Lung microvascular endothelial cell (primary cell): ENCODE measurements around the gene TENM3. TPM values are rescaled to one million over a fixed set of nuclear protein-coding genes. Genes with fewer than 3 reads are reported as not detected.

ENCODE experiments used
- DNase-seq, 2 donors: peaks; one replicate each; pipeline versions ENCODE4 v3.0.0 to v3.0.0-alpha.2; 2010; ENCODE audit warnings: low read depth in 2 of 2
- total RNA-seq: library from RNA; depleted of rRNA; stranded (reverse); fragments of >200 nt; gene quantifications from 2 replicates; pipeline ENCODE4 v1.2.1, GENCODE V29; 2014

Gene TENM3
- total RNA-seq, 1 donor from 2014 or later, result 45.4 TPM

- DNase-seq, result no peak
Observed at GRCh38 chr4:182504463-182504862, 261.3 kb downstream of the TENM3 start.

- no peak for DNase-seq
Observed at GRCh38 chr4:182507805-182508204, 264.6 kb downstream of the TENM3 start.

DNA sequence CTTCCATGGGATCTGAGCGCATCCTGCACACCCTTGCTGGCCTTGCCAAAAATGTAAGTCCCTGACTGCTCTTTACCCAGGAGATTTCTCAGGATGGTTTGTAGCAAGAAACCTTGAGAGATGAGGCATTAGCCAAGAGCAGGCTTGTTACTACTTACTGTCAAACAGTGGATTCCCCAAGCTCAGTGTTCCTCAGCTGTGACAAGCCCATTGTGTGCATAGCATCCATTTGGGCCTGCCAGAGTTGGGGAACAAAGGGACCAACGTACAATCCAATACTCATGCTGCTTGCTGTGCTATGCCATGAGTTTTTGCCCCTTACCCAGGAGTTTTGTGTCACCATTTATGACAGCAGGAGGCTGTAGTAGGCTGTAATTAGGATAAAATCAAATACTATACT, 267.6 kb downstream of the TENM3 start:
- no peak for DNase-seq

GRCh38 chr4:182513587-182514291, 270.5 kb downstream of the TENM3 start:
- DNase-seq, result no peak

- DNase-seq, result no peak
Observed at GRCh38 chr4:182518421-182518820, 275.2 kb downstream of the TENM3 start.

DNA sequence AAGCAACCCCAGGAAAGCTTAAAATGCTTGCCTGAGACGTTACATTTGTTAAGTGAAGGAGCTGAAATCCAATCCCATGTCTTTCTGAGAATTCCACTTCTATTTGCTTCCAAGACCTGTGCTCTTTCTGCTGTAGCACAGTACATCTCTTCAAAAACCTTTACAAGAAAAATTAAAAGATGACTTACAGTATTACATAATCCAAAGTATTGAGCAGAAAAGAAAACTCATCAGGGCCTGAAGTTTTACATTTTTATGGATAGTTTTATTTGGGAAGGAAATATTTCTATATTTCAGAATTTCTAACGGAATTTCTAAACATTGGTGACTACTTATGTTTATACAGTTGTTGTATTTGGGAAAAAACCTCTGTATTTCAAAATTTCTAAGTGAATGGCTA, 276.3 kb downstream of the TENM3 start:
- DNase-seq, result no peak

DNA sequence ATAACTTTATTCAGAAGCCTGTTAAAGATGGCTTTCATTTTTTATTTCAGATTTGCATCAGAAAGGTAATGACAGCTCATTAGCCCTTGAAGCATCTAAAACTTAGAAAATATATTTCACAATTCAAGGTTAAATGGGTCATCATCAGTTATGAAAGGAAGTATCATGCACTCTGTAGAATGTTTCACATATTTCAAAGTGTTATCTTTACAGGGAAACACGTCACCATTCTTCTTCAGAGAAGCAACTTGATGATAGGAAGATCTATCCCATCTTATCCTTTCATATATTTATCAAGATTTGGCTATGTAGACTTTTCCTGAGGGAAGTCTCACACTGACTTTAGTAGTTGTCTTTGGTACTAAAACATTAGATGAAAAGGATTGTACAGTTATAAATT, 277.8 kb downstream of the TENM3 start:
- no peak for DNase-seq

GRCh38 chr4:182528819-182529218, 285.6 kb downstream of the TENM3 start:
- no peak for DNase-seq

- DNase-seq, result no peak
Observed at GRCh38 chr4:182530451-182530850, 287.2 kb downstream of the TENM3 start.

DNA sequence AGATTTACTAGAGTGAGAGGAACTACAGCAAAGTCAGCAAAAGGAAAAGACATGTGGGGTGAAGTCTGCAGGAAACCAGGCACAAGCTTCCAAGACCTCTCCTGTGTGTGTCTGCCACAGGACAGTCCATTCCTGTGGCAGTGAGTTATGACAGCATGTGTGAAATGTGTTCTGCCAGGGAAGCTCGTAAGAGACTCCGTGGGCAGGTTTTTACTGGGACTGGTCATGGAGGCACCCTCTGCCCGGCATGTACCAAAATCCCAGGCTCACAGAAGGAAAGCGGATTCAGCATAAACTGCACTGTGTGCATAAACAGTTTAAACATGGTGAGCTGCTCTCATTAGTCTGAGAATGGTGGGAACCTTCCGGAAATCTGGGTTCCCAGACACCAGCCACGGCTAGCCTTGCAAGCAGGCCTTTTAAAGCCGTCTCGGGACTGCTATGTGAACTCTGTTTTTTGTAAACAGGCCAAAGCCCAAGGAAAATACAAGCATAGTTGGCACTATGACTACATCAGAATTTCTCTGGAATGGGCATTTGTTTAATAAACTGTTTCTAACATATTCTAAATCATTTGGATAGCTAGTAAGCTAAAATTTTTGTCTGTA, 288.5 kb downstream of the TENM3 start:
- peak in 1 of 2 donors; percentile 8 for DNase-seq

DNA sequence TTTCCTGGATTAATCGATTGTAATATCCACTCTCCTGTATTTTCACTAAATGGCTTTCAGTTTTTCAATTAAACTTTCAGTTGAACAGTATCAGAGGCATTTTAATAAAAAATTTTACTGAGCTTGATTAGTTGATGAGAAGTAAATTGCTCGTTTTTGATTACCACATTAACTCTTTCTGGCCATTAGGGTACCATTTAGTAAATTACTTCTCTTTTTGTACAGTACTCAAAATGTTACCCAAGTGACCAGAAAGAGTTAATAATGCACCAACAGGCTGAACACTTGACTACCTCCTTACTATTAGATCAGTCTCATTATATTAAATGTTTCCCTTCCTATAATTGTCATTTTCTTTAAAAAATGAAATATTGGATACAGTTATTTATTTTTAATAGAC, 289.2 kb downstream of the TENM3 start:
- no peak for DNase-seq

GRCh38 chr4:182533964-182534363, 290.8 kb downstream of the TENM3 start:
- peak in 1 of 2 donors; percentile 79 for DNase-seq

- no peak for DNase-seq
Observed at GRCh38 chr4:182536221-182536811, 293.1 kb downstream of the TENM3 start.

DNA sequence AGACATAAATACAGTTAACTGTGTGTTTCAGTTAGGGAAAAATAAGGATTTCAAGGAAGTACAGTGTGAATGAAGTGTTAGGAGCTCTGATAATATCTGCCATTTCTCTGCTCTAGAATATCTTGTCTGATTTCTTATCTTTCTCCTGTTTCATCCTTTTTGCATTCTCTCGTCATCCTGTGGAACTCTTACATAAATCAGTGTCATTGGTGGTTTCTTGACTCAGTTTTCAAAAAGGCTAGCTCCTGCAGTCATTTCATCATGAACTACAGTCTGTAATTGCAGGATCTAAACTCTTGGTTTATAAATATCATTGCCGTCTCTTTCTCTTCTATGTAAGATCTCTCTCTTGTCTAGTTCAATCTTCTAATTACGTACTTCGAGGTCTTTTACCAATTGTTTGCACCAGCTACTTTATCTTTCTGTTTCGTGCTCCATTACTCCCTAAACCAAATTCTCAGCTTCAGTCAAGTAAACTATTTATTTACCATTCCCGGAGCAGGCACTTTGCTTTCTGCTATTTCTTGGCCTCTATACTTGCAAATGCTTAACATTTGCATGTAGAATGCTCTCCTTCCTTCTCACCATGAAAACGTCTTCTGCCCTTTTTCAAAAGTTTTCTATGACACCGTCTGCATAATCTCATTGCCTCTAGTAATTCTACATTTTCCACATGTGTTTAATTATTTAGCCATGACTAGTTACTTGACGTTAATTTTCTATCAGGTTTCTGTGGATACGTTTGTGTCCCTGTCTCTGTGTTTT, 294.0 kb downstream of the TENM3 start:
- DNase-seq, result no peak

GRCh38 chr4:182538031-182538430, 294.8 kb downstream of the TENM3 start:
- DNase-seq, result no peak

DNA sequence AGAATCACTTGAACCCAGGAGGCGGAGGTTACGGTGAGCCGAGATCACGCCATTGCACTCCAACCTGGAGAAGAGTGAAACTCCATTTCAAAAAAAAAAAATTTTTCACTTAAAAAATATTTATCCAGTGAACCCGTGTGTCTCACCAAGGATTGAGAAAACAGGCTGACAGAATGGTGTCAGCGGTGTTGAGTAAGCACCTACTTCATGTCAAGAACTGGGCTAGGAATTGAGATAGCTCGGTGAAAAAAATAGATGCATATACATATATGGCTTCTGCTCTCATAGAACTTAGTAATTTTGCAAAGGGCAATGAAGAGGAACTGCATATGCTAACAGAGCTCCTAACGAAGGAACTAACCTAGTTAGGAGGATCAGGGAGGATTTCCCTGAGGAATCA, 297.3 kb downstream of the TENM3 start:
- DNase-seq, result no peak

- DNase-seq, result no peak
Observed at GRCh38 chr4:182547435-182547834, 304.2 kb downstream of the TENM3 start.

DNA sequence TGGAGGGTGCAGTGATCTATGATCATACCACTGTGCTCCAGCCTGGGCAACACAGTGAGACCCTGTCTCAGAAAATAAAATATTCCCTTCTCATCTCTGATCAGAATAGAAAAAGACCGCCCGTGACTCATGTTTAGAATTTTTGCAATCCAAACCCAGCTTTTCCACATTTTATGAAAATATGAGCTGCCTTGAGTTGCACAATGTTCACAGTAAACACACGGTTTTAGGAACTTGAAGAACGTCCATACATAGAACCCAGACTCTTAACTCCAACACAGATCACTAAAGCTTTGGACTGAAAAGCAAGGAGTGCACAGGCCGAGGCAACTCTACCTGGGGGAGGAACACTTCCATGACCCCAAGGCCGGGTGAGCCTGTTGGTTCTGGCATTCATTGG, 305.0 kb downstream of the TENM3 start:
- no peak for DNase-seq

GRCh38 chr4:182549356-182549755, 306.2 kb downstream of the TENM3 start:
- DNase-seq, result no peak

- no peak for DNase-seq
Observed at GRCh38 chr4:182552948-182553347, 309.7 kb downstream of the TENM3 start.

- DNase-seq, result no peak
Observed at GRCh38 chr4:182553653-182554052, 310.5 kb downstream of the TENM3 start.

DNA sequence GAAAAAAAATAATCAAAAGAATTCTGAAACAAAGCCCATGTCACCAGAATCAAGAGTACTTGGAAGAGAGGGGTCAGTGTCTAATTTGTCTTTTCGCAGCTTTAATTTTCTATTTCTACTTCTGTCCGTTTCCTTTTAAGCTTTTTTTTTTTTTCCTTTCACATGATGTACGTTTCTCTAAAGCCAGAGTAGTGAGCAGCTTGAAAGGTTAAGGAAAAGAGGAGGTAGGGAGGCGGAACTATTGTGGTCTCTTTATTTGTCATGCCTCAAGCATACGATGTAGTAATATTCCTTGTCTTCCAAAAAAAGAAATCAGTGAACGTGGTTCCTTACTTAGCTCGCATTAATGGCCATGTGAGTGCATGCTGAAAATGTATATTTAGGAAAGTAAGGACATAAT, 311.5 kb downstream of the TENM3 start:
- DNase-seq, result no peak
